Stimulated activated CD4-positive, alpha-beta T cell treated with anti-CD3 and anti-CD28 coated beads, Interleukin-1b, Interleukin-23, amount 100 ng/mL, for 24 hours (primary cell): ENCODE data around the gene DOCK10.
A peak's percentile ranks its signal among the peaks of the same experiment; 100 is the strongest.

Experiments used
- DNase-seq, 4 experiments: peaks; one replicate each; pipeline ENCODE4 v3.0.0-alpha.2; 2020; ENCODE audit warnings: low read depth in 4 of 4, low spot score in 1 of 4

Gene DOCK10

GRCh38 chr2:225042800-225043167 is 516 bp upstream of the DOCK10 start:
- no peak for DNase-seq

GRCh38 chr2:225041207-225041850 is 939 bp downstream of the DOCK10 start:
- DNase-seq, result peak in 3 of 4 experiments; percentile 35 to 57 (median 53)

- no peak for DNase-seq
These were observed 1.4 kb downstream of the DOCK10 start for GRCh38 chr2:225040856-225041206.

- DNase-seq, result no peak
These were observed 2.1 kb downstream of the DOCK10 start for GRCh38 chr2:225040142-225040541.

DNA sequence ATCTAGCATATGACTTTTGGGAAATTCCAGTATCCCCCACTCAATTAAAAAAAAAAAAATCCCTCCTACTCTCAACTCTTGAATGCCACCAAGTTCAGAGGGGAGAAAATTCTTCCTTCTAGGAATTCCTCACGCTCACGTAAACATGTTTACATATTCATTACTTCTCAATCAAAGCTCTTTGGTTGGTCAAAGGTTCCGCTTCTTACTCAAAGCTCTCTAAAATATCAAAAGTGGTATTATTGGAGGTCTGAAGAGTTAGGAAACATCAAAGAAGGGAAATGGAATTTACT is 4.1 kb downstream of the DOCK10 start:
- no peak for DNase-seq

GRCh38 chr2:225037415-225038230 is 4.6 kb downstream of the DOCK10 start:
- DNase-seq, result no peak

GRCh38 chr2:225036431-225036830 is 5.8 kb downstream of the DOCK10 start:
- DNase-seq, result no peak

GRCh38 chr2:225033440-225034318 is 8.6 kb downstream of the DOCK10 start:
- DNase-seq, result no peak

GRCh38 chr2:225032246-225032645 is 10.0 kb downstream of the DOCK10 start:
- DNase-seq, result no peak

DNA sequence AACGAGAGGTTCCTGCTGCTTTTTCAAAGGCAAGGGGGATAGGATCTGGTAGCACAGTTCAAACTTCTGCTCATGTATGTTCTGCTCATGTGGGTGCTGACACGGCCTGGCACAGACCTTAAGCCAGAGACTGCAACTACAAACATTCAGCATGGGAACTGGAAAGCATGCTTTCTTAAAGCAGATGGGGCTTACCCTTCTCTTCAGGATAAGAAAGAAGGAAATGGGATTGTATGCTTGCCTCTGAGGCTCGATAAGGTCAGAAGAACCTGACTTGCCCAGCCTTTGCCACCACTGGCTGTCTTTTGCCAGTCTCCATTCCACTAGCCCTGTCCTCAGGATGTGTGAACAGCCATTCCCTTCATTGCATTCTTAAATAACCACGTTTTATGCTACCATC is 10.7 kb downstream of the DOCK10 start:
- no peak for DNase-seq

DNA sequence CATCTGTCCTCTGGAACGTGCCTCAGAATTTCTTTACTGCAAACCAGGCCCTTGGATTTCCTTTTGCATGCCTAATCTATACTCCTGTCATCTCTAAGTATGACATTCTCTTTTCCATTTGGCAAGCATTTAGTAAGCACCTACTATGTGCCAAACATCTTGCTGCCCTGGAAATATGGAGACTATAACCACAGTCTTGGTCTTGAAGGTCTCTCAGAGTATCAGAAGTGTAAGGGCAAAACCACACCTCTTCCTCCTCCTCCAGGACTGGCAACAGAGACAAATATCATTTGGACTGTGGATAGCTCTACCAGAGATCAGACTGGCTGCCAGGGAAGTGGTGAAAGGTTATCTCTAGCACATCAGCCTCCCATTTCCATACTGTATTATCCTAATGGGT is 11.4 kb downstream of the DOCK10 start:
- no peak for DNase-seq

DNA sequence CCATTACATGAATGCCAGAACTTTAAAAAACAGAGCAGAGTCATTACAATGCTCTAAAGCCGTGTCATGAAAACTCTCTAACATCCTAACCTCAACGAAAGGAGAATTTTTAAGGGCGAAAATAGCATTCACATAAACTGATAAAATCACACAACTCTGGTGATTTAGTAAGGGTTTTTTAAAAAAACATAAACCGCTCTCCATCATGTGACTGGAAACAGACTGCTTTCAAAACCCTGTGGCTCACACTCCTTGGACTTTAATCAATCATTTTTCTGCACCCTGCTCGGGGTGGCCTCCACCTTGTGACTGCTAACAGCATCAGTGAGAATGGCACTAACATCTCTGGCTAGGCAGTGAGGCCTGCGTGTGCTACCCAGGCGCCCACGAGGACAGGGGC is 12.1 kb downstream of the DOCK10 start:
- DNase-seq, result no peak

GRCh38 chr2:225028572-225028971 is 13.7 kb downstream of the DOCK10 start:
- DNase-seq, result no peak

GRCh38 chr2:225027061-225027762 is 15.1 kb downstream of the DOCK10 start:
- DNase-seq, result no peak

DNA sequence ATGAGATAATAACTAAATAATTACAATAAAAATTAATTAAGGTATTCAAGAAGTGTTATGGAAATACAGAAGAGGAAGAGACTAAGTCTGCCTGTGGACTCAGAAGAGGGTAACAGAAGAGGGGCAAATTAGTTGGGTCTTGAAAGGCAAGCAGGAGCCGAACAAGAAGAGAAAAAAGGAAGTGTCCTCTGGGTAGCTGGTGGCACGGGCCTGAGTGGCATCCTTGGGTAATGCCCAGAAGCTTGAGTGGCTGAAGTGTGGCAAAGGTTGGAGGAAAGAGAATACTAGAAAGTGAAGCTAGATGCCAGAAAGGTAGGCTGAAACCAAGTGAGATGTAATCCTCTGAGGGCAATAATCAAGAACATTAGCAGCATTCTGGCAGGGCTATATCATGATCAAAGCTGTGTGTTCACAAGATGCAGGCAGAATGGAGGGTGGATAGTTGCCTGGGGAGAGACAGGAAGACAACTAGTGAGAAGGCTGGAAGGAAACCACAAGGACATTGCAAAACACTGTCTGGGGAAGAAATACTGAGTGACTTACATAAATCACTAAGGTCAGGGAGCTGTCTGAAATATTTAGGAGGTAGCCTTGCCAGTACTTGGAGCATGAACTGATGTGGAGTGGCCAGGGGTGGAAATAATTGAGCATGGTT is 16.2 kb downstream of the DOCK10 start:
- no peak for DNase-seq

DNA sequence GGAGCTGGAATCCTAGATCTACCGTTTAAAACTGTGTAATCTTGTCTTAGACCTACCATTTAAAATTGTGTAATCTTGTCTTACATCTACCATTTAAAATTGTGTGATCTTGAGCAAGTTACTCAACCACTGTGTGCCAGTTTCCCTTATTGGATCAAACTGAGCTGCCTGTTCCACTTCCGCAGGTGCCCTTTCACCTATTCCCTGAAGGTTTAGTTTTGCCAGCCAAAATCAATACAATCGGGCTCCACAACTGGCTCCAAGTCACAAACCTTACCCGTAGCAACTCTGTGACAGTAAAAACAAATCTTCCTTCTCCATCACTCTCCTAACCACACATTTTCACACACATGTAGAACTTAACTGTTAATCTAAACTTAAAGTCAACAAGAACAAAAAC is 20.1 kb downstream of the DOCK10 start:
- no peak for DNase-seq

GRCh38 chr2:225020168-225020849 is 22.0 kb downstream of the DOCK10 start:
- DNase-seq, result no peak

DNA sequence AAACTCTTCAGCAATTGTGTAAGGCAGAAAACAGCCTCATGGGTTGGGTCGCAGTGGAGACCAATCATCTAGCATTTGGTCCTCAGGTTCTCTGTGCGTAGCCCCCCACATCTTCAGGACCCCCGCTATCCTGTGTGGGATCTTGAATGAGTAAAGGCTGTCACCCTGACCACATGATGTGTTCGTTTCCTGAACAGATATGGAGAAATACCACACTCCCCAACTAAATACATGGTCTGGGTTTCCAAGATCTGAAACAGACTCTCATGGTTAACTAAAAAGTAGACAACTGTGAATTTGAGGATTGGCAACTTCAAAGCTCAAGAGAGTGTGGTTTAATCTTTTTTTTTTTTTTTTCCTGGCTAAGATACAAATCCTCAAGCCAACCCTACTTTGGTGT is 23.2 kb downstream of the DOCK10 start:
- DNase-seq, result no peak

DNA sequence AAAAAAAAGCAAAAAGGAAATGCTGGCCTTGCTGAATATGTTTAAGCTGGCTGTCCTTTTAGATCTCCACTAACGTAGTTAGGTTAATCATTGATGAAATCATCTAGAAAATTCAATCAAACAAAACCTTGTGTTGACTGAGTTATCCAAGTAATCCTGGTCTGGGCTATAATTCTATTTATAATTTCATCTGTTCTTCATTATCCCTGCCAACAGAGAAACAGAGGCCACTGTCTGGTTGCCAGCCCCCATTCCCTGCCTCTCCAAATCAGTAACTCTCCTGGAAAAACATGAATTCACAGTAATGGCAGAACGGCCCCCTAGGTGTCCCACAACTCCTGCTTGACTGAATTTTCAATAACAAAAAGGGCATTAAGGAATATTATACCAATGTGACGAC is 24.6 kb downstream of the DOCK10 start:
- DNase-seq, result no peak

DNA sequence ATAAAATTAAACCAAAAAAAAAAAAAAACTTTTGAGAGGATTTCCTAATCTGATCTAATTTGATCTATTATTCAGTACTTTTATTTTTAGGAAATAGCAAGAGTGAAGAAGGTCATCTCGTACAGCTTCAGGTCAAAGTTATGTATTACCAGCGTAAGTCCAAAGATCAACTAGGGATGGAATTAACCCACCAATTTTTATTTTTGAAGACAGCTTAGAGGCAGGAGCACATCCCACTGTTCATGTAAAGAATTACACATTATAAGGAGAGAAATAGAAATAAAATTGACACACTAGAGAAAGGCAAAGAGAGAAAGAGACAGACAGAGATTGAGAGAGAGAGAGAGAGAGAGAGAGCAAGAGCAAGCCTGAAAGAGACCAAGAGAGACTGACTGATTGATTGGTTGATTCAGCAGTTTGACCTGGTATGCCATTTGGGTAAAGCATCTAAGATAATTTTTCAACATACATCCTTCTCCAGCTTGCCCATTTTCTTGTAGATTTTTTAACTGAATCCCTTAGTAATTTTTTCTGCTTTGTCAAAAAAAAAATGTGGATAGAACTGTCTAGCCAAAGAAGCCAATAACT is 25.1 kb downstream of the DOCK10 start:
- no peak for DNase-seq
